Esophagus muscularis mucosa (tissue), 3 donors: ENCODE measurements around the gene EIF4A2.

Experiments
- POLR2AphosphoS5 ChIP-seq, 2 donors: sonication (generic); formaldehyde crosslinking; IDR thresholded peaks; one replicate each; pipeline ENCODE4 v1.6.1; 2017; ENCODE audit warnings: antibody characterized with exemption in 2 of 2
- TF ChIP-seq, protein P1 (sequence below), 3 experiments: fragments of 200-600 bp in 2 of 3; fragments of 450-650 bp in 1 of 3; sonication (generic) in 2 of 3; IDR thresholded peaks; one replicate each; pipeline ENCODE4 v1.5.1; 2017 to 2019; ENCODE audit warnings: antibody characterized with exemption in 3 of 3, mild to moderate bottlenecking in 2 of 3, moderate library complexity in 1 of 3

DNA sequence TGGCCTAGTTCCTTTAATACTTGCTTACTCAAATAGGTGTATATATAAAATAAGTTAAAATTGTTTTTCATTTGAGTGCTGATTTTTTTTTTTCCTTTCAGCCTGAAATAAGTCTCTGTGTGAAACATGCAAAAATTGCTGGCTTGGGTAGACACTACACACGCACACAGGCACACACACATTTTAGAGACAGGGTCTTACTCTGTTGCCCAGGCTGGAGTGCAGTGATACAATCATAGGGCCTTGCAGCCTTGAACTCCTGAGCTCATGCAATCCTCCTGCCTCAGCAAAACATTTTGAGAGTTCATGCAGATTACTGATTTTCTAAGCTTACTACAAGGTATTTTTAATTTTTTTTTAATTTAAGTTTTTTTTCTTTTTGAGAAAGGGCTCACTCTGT, 35.6 kb downstream of the EIF4A2 start:
- TF ChIP-seq, protein P1, sequence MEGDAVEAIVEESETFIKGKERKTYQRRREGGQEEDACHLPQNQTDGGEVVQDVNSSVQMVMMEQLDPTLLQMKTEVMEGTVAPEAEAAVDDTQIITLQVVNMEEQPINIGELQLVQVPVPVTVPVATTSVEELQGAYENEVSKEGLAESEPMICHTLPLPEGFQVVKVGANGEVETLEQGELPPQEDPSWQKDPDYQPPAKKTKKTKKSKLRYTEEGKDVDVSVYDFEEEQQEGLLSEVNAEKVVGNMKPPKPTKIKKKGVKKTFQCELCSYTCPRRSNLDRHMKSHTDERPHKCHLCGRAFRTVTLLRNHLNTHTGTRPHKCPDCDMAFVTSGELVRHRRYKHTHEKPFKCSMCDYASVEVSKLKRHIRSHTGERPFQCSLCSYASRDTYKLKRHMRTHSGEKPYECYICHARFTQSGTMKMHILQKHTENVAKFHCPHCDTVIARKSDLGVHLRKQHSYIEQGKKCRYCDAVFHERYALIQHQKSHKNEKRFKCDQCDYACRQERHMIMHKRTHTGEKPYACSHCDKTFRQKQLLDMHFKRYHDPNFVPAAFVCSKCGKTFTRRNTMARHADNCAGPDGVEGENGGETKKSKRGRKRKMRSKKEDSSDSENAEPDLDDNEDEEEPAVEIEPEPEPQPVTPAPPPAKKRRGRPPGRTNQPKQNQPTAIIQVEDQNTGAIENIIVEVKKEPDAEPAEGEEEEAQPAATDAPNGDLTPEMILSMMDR (IDR thresholded peaks at IDR 0.05): no peak
- no peak for TF ChIP-seq POLR2AphosphoS5 (IDR thresholded peaks at IDR 0.05)
